Endometrial microvascular endothelial cells (primary cell): ENCODE results near the gene OPRL1. TPM values are rescaled to one million over a fixed set of nuclear protein-coding genes. Genes with fewer than 3 reads are reported as not detected.

Experiments used
- in situ Hi-C: cut with HindIII; loops from 2 replicates; pipeline ENCODE4 v1.10.0; 2017; ENCODE audit warnings: low sequenced_read_pairs, low pct_unique_long_range_greater_than_20kb; ENCODE audit errors: inconsistent ontology term
- total RNA-seq: library from RNA; depleted of rRNA; stranded (reverse); fragments of >200 nt; gene quantifications from one replicate; pipeline ENCODE4 v1.2.3, GENCODE V29; 2015; ENCODE audit errors: inconsistent ontology term

OPRL1 gene
- total RNA-seq, 1 donor from 2014 or later = not detected

DNA sequence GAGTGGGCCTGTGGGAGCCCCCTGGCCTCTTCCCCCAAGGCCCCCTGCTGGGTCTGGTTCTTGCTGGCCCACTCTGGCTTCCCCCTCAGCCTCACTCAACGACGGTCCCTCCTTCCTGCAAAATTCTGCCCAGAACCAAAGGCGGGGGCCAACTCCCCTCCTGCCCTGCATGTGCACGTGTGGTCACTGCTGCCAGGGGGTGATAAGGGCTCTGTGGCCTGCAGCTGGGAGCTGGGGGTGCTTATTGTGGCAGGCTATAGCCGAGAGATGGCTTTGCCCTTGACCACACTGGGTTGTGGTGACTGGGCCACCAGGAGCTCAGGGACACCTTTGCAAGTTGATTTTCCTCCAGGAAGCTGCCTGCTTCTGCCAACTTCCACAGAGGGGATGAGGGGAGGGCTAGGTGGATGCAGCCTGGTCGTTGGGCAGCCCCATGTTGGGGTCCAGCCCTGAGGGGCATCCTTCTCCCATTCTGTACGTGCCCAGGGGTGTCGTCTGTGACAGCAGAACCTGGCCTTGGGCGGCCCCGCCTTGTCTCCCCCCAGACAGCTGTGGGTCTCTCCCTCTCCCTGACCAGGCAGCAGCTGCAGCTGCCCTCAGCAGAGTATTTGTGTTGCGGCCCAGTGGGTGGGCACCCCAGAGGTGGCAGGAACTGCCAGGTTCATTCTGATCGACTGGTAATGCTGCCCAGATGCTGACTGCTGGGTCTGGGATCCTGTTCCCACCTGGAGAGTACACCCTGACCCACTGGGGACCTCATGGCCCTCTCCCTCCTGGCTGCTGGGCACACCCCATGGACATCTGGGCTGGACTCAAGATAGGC lies 11.3 kb upstream of the OPRL1 start:
- in situ Hi-C loops = no loop called here

DNA sequence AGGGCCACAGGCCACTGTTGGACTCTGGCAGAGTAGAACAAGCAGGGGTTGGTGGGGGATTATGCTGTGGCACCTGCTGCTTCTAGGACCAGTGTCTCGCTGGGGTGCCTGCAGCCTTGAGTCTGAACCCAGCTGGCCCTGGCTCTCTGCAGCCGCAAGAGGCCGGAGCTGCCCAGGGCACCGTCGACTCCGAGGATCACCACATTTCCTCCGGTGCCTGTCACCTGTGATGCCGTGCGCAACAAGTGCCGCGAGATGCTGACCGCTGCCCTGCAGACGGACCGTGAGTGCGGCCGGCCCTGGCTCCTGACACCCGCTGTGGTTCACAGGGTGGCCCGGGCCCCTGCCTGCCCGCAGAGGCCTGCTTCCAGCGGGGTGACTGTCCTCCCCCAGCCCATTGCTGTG lies 10.7 kb upstream of the OPRL1 start:
- in situ Hi-C loops = no loop called here

DNA sequence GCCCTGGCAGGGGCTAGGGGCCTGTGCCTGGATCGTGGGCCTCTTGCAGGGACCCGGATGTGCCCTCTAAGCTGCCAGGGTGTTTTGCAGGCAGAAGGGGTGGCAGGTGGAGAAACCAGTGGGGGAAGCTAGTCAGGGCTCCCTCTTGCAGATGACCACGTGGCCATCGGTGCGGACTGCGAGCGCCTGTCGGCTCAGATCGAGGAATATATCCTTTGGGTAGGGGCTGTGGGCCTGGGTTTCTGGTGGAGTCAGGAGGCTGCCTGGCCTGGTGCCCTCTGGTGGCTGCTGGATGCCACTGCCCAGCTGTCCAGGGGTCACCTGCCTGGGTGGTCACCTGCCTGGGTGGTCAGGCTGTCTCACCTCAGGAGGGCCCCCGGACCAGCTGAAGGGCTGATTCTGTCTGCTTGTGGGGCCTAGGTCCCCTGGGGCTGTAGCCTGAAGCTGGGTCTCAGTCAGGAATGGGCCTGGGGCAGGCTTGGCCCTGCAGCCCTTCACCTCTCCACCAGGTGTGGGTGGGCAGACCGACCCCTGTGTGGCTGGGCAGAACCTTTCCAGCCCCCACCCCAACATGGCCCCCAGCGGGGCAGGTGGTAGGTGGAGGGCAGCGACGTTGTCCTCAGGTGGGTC lies 10.2 kb upstream of the OPRL1 start:
- in situ Hi-C loops = no loop called here

- in situ Hi-C loops = no loop called here
Measured at GRCh38 chr20:64070244-64070993, 9.5 kb upstream of the OPRL1 start.

DNA sequence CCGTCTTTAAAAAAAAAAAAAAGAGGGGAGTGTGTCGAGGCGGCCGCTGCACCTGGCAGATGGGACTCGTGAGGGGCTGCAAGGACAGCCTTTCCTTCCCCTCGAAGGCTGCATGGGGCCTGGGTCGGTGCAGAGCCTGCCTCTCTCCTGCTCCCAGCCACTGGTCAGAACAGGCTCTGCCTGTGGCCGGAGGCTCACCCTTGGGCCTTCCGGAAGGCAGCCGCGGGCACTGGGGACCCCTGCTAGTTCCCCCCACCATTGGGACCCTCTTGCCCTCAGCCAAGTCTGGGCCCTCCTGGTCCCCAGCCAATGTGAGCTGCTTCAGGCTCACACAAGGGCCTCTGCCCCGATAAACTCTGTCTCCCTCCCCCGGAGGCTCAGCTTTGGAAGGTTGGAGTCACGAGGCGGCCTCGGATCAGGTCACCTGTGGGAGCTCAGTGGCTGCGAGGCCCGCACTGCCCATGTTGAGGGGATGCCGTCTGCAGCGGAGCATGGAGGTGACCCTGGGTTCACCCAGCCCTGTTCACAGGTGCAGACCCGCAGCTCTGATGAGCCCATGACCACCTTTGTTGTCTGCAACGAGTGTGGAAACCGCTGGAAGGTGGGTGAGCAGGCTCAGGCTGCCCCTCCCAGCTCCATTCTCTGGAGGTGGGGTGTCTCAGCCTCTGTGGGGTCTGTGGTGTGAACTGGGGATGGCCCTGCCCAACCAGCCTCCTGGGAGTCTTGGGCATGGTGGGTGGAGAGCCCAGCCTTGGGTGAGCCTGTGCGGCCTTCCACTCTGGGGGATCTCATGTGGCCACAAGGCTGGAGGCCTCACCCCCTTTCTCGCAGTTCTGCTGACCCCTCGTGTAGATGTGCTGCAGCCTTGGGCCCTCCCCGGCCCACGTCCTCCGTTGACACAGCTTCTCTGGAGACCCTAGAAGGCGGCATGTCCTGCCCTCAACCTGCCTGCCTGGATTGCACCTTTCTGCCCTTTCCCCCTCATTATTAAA lies 8.2 kb upstream of the OPRL1 start:
- in situ Hi-C loops = no loop called here

DNA sequence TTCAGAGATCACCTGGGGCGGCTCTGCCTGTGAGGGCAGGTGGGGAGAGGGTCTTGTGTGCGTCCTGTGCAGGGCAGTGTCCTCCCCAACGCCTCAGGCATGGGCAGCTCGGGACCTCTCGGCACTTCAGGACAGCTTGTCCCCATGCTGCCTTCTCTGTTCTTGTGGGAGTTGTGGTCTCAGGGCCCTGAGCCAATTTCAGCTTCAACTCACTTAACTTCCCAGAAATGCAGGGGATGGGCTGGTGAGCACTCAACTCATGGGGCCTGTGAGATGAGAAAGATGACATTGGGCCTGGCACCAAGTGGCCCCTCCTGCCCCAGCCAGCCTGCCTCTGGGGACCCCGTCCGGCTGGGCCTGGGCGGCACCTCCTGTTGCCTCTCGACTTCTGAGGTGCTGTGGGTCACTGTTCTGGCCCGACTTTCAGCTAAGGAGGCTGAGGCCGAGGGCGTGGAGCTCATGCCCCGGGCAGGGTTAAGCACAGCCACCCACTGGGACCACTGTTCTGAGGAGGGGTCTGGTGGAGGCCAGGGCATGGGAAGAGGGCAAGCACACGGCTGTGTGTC lies 7.3 kb upstream of the OPRL1 start:
- in situ Hi-C loops = no loop called here

GRCh38 chr20:64073476-64074183 lies 6.3 kb upstream of the OPRL1 start:
- in situ Hi-C loops = no loop called here

DNA sequence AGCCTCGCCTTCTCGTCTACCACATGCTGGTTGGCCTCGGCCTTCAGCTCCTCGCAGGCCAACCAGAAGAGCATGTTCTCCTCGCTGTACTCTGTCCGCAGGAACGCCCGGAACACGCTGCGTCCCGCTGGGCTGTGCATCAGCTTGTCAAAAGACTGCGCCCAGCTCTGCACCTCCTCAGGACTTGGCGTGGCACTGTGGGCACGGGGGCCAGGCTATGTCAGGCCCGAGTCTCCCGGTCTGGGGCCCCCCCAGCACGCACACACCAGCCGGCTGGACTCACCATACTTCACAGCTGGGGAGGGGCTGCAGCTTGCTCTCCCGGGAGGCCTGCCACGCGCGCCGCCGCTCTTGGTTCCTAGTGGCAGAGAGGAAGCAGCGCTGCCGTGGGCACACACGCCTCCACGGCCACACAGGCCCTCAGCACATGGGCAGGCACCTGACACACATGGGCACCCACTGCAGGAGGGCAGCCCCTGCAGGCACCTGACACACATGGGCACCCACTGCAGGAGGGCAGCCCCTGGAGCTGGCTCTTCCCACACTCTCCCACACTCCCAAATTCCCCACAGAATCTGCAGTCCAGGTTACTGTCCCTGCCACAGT lies 5.6 kb upstream of the OPRL1 start:
- in situ Hi-C loops = no loop called here

- in situ Hi-C loops = no loop called here
Measured at GRCh38 chr20:64074963-64075362, 4.9 kb upstream of the OPRL1 start.

GRCh38 chr20:64075556-64075955 lies 4.3 kb upstream of the OPRL1 start:
- in situ Hi-C loops = no loop called here

DNA sequence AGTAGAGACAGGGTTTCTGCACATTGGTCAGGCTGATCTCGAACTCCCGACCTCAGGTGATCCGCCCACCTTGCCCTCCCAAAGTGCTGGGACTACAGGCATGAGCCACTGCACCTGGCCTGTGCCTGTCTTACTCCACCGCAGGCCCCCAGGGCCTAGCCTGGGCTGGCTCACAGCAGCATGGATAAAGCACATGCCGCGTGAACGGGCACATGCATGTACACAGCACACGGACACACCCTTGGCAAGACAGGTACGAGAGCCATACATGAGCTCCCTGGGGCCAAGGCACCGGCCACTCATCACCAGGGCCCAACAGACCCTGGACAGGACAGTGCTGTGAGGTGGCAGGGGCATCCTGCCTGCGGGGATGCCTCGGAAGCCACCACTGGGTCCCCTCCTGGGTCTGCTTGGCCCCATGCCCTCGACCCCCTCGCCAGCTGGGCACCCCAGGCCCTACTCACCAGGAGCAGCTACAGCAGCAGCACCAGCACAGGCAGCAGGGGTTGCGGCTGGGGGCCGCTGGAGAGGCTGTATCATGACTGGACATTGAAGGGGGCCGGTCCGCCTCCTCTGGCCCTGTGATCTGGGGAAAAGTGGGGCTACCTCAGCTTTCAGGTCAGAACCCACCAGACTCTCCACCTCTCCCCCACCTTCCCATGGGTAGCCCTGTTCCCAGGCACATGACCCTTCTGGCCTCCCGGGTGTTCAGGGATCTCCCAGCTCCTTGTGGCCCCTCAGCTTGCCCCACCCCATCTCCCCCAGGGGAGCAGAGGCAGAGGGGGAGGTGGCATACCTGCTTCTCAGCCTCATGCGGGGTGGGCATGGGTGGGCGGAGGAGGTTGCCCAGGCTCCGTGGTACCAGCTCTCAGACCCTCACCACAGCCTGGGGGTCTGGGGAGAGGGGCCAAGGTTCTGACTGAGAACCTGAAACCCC lies 3.6 kb upstream of the OPRL1 start:
- in situ Hi-C loops = no loop called here

GRCh38 chr20:64077094-64077493 lies 2.8 kb upstream of the OPRL1 start:
- in situ Hi-C loops = no loop called here

- in situ Hi-C loops = no loop called here
Measured at GRCh38 chr20:64077541-64077875, 2.4 kb upstream of the OPRL1 start.

DNA sequence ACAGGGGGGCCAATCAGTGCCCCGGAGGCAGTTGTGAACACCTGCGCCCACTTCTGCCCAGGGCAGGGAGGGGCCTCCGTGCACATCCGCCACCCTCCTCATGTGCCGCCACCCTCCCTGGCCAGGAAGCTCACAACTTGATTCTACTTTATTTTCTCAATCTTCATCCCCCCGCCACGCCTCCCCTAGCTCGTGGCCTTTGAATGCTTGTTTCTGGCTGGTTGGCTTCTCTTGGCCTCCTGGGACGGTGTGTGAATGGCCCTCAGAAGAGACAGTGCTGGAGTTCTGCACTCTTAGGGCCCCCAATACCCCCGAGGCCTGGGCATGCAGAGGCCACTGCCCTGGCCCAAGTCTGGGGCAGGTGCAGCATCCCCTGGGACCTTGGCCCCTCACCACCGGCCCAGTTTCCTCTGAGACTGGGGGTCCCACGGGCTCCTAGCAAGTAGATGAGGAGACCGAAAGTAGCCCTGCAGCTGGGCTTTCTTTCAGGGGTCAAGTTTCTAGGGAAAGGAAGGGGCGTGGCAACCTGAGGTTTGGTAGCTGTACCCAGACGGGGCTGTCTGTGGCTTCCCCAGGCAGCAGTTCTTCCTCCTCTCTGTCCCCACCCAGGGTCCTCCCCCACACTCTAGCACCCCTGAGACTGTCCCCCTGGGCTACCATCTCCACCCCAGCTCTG lies 1.9 kb upstream of the OPRL1 start:
- in situ Hi-C loops = no loop called here

DNA sequence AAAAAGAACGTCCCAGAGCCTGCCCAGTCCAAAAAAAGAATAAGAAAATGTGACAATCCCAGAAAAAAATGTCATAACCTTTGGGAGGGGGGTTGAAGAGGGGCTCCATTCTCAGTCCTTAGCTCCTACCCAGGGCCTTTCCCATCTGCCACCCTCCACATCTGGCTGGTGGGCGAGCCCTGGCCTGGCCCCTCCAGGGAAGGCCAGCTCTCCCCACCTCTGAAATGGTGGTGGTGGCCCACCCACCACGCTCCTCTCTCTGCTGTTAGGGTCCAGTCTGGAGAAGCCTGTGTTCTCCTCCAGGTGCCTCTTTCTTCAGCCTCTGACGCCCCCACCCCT lies 979 bp upstream of the OPRL1 start:
- in situ Hi-C loops = no loop called here

GRCh38 chr20:64079273-64080012 lies 439 bp upstream of the OPRL1 start, which contains the start of gene RGS19:
Gene RGS19, minus strand, starts transcription at chr20:64079518. Its CDS starts 2,632 bp downstream, at chr20:64076886.
- in situ Hi-C loops = no loop called here
